ENCODE measurements around the gene PPIE. TPM values are rescaled to one million over a fixed set of nuclear protein-coding genes. Genes with fewer than 3 reads are reported as not detected.

The PPIE gene
- total and polyA plus RNA-seq, 12 donors, result 34.3 to 78.9 (median 42.8) TPM

GRCh38 chr1:39737546-39738169 lies 1.0 kb upstream of the PPIE start:
- no peak for DNase-seq
- peaks cover 16% of the 10 kb centered on the region for H3K27me3 ChIP-seq
- H3K27ac ChIP-seq, result no peak overlapping the region
- intact Hi-C loops (cut with DNase I), result no loop called here
- no peaks in the 10 kb centered on the region for H3K9me3 ChIP-seq (replicated peaks in 1 of 3)
- TF ChIP-seq CTCF (IDR thresholded peaks at IDR 0.05) (no peak), POLR2A (IDR thresholded peaks at IDR 0.05) (no peak)
- H3K36me3 ChIP-seq (replicated peaks in 1 of 2), result peaks cover 0 to 22% of the 10 kb centered on the region in 2 donors
- peaks cover 6 to 16% of the 10 kb centered on the region in 2 donors for H3K4me1 ChIP-seq (replicated peaks in 1 of 2)
- no peak overlapping the region for H3K4me3 ChIP-seq
- 65 to 79% (median 73%) methylated on average over 9 of the region's 9 CpGs for WGBS, 4 donors

GRCh38 chr1:39745016-39745670 lies 6.5 kb downstream of the PPIE start:
- Histone ChIP-seq H3K36me3 (replicated peaks in 1 of 2) (peaks cover 0 to 94% of the 10 kb centered on the region in 2 donors), H3K4me1 (replicated peaks in 1 of 2) (peaks cover 0 to 6% of the 10 kb centered on the region in 2 donors), H3K4me3 (no peak overlapping the region), H3K27ac (no peak overlapping the region), H3K27me3 (no peaks in the 10 kb centered on the region), H3K9me3 (replicated peaks in 1 of 3) (no peaks in the 10 kb centered on the region)
- WGBS, 4 donors, result 92 to 96% (median 94%) methylated on average over 11 to 16 of the region's 16 CpGs
- TF ChIP-seq CTCF (IDR thresholded peaks at IDR 0.05) (no peak), POLR2A (IDR thresholded peaks at IDR 0.05) (no peak)
- intact Hi-C loops (cut with DNase I), result no loop called here
- DNase-seq, result no peak

- intact Hi-C loops (cut with DNase I), result no loop called here
- Histone ChIP-seq H3K27ac (no peak overlapping the region), H3K4me3 (no peak overlapping the region), H3K36me3 (replicated peaks in 1 of 2) (peaks cover 0 to 98% of the 10 kb centered on the region in 2 donors), H3K9me3 (replicated peaks in 1 of 3) (no peaks in the 10 kb centered on the region), H3K27me3 (no peaks in the 10 kb centered on the region), H3K4me1 (replicated peaks in 1 of 2) (no peaks in the 10 kb centered on the region)
- TF ChIP-seq POLR2A (IDR thresholded peaks at IDR 0.05) (no peak), CTCF (IDR thresholded peaks at IDR 0.05) (no peak)
- 94 to 97% (median 96%) methylated on average over 7 of the region's 7 CpGs for WGBS, 4 donors
- no peak for DNase-seq
Observed at GRCh38 chr1:39751595-39751994, 12.9 kb downstream of the PPIE start.

GRCh38 chr1:39752703-39753102 lies 14.0 kb downstream of the PPIE start:
- intact Hi-C loops (cut with DNase I), result no loop called here
- peak in 1 of 7 donors; percentile 76 for DNase-seq
- Histone ChIP-seq H3K27me3 (no peaks in the 10 kb centered on the region), H3K36me3 (replicated peaks in 1 of 2) (peaks cover 0 to 96% of the 10 kb centered on the region in 2 donors), H3K9me3 (replicated peaks in 1 of 3) (no peaks in the 10 kb centered on the region), H3K4me3 (no peak overlapping the region), H3K27ac (peak overlapping the region in 1 of 5 donors; percentile 34), H3K4me1 (replicated peaks in 1 of 2) (no peaks in the 10 kb centered on the region)
- 86 to 96% (median 91%) methylated on average over 5 to 6 of the region's 6 CpGs for WGBS, 4 donors
- TF ChIP-seq CTCF (IDR thresholded peaks at IDR 0.05), result no peak
- no peak for TF ChIP-seq POLR2A (IDR thresholded peaks at IDR 0.05)

Data from adrenal gland (tissue), 12 donors.